Measurements from ENCODE around the gene NR2F2. TPM values are rescaled to one million over a fixed set of nuclear protein-coding genes. Genes with fewer than 3 reads are reported as not detected.

NR2F2 gene
- total and polyA plus RNA-seq, 2 experiments from 2014 or later: 0.16 TPM; not detected in 1

DNA sequence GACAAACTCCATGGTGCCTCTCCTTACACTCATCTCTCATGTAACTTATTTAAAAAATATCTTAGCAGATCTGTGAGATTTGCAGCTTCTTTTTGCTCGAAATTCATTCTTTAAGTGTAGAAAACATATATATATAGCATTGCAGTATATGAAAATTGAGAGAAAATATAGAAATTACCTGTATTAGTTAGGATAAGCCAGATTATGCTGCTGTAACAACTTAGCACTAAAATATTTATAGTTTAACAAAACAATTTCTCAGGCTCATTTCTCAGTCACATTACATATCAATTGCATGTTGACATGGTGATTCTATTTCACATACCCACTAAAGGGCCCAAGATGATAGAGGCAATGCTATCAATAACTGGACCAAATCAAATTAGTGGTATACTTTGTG is 54.7 kb downstream of the NR2F2 start:
- Mint-ChIP-seq H3K4me3 (no peak overlapping the region), H3K27me3 (ENCODE audit: insufficient read depth, low read depth, poor library complexity) (peaks cover 12% of the 10 kb centered on the region), H3K4me1 (no peaks in the 10 kb centered on the region), H3K9me3 (no peaks in the 10 kb centered on the region), H3K36me3 (ENCODE audit: low read depth) (no peaks in the 10 kb centered on the region), H3K27ac (no peak overlapping the region)
- H3K9me2 ChIP-seq (ENCODE audit: insufficient read depth): no peaks in the 10 kb centered on the region
- no peak overlapping the region for H2AFZ ChIP-seq
- H3K4me2 ChIP-seq: no peak overlapping the region
- no peaks in the 10 kb centered on the region for H3K36me3 ChIP-seq (ENCODE audit: insufficient read depth)
- no peaks in the 10 kb centered on the region for H3K4me1 ChIP-seq (ENCODE audit: insufficient read depth)
- no peaks in the 10 kb centered on the region for H3K27me3 ChIP-seq (ENCODE audit: insufficient read depth)
- no peaks in the 10 kb centered on the region for H4K20me1 ChIP-seq (replicated peaks; ENCODE audit: insufficient read depth)
- TF ChIP-seq, protein P1, sequence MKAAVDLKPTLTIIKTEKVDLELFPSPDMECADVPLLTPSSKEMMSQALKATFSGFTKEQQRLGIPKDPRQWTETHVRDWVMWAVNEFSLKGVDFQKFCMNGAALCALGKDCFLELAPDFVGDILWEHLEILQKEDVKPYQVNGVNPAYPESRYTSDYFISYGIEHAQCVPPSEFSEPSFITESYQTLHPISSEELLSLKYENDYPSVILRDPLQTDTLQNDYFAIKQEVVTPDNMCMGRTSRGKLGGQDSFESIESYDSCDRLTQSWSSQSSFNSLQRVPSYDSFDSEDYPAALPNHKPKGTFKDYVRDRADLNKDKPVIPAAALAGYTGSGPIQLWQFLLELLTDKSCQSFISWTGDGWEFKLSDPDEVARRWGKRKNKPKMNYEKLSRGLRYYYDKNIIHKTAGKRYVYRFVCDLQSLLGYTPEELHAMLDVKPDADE (IDR thresholded peaks at IDR 0.05): no peak
- TF ChIP-seq, protein P2, sequence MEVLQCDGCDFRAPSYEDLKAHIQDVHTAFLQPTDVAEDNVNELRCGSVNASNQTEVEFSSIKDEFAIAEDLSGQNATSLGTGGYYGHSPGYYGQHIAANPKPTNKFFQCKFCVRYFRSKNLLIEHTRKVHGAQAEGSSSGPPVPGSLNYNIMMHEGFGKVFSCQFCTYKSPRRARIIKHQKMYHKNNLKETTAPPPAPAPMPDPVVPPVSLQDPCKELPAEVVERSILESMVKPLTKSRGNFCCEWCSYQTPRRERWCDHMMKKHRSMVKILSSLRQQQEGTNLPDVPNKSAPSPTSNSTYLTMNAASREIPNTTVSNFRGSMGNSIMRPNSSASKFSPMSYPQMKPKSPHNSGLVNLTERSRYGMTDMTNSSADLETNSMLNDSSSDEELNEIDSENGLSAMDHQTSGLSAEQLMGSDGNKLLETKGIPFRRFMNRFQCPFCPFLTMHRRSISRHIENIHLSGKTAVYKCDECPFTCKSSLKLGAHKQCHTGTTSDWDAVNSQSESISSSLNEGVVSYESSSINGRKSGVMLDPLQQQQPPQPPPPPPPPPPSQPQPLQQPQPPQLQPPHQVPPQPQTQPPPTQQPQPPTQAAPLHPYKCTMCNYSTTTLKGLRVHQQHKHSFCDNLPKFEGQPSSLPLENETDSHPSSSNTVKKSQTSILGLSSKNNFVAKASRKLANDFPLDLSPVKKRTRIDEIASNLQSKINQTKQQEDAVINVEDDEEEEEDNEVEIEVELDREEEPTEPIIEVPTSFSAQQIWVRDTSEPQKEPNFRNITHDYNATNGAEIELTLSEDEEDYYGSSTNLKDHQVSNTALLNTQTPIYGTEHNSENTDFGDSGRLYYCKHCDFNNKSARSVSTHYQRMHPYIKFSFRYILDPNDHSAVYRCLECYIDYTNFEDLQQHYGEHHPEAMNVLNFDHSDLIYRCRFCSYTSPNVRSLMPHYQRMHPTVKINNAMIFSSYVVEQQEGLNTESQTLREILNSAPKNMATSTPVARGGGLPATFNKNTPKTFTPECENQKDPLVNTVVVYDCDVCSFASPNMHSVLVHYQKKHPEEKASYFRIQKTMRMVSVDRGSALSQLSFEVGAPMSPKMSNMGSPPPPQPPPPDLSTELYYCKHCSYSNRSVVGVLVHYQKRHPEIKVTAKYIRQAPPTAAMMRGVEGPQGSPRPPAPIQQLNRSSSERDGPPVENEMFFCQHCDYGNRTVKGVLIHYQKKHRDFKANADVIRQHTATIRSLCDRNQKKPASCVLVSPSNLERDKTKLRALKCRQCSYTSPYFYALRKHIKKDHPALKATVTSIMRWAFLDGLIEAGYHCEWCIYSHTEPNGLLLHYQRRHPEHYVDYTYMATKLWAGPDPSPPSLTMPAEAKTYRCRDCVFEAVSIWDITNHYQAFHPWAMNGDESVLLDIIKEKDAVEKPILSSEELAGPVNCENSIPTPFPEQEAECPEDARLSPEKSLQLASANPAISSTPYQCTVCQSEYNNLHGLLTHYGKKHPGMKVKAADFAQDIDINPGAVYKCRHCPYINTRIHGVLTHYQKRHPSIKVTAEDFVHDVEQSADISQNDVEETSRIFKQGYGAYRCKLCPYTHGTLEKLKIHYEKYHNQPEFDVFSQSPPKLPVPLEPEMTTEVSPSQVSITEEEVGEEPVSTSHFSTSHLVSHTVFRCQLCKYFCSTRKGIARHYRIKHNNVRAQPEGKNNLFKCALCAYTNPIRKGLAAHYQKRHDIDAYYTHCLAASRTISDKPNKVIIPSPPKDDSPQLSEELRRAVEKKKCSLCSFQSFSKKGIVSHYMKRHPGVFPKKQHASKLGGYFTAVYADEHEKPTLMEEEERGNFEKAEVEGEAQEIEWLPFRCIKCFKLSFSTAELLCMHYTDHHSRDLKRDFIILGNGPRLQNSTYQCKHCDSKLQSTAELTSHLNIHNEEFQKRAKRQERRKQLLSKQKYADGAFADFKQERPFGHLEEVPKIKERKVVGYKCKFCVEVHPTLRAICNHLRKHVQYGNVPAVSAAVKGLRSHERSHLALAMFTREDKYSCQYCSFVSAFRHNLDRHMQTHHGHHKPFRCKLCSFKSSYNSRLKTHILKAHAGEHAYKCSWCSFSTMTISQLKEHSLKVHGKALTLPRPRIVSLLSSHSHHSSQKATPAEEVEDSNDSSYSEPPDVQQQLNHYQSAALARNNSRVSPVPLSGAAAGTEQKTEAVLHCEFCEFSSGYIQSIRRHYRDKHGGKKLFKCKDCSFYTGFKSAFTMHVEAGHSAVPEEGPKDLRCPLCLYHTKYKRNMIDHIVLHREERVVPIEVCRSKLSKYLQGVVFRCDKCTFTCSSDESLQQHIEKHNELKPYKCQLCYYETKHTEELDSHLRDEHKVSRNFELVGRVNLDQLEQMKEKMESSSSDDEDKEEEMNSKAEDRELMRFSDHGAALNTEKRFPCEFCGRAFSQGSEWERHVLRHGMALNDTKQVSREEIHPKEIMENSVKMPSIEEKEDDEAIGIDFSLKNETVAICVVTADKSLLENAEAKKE (CRISPR knock-in tag; IDR thresholded peaks at IDR 0.05): no peak
- TF ChIP-seq EZH2 (IDR thresholded peaks at IDR 0.05; ENCODE audit: low read depth, unreplicated experiment) (no peak), STAT1 (IDR thresholded peaks at IDR 0.05; ENCODE audit: unreplicated experiment) (no peak), CREB1 (CRISPR knock-in tag; IDR thresholded peaks at IDR 0.05; ENCODE audit: low read depth) (no peak), EZH2phosphoT487 (IDR thresholded peaks at IDR 0.05; ENCODE audit: unreplicated experiment) (no peak), NANOG (IDR thresholded peaks at IDR 0.05; ENCODE audit: borderline replicate concordance) (no peak), JUNB (IDR thresholded peaks at IDR 0.05; ENCODE audit: unreplicated experiment) (no peak), ZNF114 (CRISPR knock-in tag; IDR thresholded peaks at IDR 0.05) (no peak), POLR2AphosphoS5 (IDR thresholded peaks at IDR 0.05; ENCODE audit: low read depth) (no peak), REST (IDR thresholded peaks at IDR 0.05; ENCODE audit: unreplicated experiment) (no peak), ZNF331 (CRISPR knock-in tag; IDR thresholded peaks at IDR 0.05; ENCODE audit: low read depth) (no peak)
- TF ChIP-seq, protein P3, sequence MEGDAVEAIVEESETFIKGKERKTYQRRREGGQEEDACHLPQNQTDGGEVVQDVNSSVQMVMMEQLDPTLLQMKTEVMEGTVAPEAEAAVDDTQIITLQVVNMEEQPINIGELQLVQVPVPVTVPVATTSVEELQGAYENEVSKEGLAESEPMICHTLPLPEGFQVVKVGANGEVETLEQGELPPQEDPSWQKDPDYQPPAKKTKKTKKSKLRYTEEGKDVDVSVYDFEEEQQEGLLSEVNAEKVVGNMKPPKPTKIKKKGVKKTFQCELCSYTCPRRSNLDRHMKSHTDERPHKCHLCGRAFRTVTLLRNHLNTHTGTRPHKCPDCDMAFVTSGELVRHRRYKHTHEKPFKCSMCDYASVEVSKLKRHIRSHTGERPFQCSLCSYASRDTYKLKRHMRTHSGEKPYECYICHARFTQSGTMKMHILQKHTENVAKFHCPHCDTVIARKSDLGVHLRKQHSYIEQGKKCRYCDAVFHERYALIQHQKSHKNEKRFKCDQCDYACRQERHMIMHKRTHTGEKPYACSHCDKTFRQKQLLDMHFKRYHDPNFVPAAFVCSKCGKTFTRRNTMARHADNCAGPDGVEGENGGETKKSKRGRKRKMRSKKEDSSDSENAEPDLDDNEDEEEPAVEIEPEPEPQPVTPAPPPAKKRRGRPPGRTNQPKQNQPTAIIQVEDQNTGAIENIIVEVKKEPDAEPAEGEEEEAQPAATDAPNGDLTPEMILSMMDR (conservative IDR thresholded peaks at IDR 0.05; ENCODE audit: low read depth in 2 of 2): no peak
- ATAC-seq (no peak), DNase-seq (ENCODE audit: low spot score) (no peak)
- no peak overlapping the region for H3K4me3 ChIP-seq
- H3K27ac ChIP-seq (ENCODE audit: low read depth): no peak overlapping the region
- H3K79me2 ChIP-seq (replicated peaks; ENCODE audit: insufficient read depth): no peaks in the 10 kb centered on the region
- H3F3A ChIP-seq (replicated peaks; ENCODE audit: low read depth): no peaks in the 10 kb centered on the region
